ENCODE data around the gene EIF2B4.
"Not testable (repeated sequence)": the region's sequence is repeated elsewhere in the genome, so short reads cannot be mapped to it uniquely, and the experiment has no call there.

The EIF2B4 gene

GRCh38 chr2:27335311-27335710, 34.8 kb downstream of the EIF2B4 start:
- no peak for DNase-seq

- no peak for DNase-seq
Measured at GRCh38 chr2:27324720-27325119, 45.4 kb downstream of the EIF2B4 start.

DNA sequence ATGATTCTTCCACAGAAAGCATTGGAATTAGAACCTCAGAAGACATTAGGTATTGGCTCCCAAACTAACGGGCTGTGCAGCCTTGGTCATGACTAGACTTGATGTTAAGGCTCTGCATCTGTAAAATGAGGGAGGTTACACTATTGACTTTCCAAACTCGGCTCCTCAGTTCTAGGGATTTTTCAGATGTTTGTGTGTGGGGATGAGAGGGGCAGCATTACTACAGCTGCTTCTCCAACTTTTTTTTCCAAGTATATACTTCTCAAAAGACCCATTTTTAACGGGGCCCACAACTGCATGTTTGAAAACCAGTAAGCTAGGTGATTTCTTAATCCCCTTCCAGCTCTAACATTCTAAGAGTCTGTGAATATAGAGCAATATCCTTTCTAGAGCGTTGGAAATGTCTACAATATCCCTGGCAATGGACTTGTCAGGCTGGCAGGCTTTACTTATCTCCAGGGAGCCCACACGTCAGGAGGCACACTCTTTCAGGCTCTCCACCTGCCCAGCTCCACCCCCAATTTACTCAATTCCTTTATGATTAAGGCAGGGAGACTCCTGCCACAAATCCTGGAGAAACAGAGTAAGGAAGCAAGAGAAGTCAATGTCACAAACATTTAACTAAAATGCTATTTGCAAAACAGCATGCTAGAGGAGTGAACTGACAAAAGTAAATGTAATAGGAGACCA, 46.4 kb downstream of the EIF2B4 start:
- peak; percentile 52 for DNase-seq

GRCh38 chr2:27322766-27323595, 47.2 kb downstream of the EIF2B4 start, which contains the start of gene MPV17:
Gene MPV17 (minus strand): TSS chr2:27323097. CDS start chr2:27322517, 580 bp downstream.
- peak; percentile 94 for DNase-seq

DNA sequence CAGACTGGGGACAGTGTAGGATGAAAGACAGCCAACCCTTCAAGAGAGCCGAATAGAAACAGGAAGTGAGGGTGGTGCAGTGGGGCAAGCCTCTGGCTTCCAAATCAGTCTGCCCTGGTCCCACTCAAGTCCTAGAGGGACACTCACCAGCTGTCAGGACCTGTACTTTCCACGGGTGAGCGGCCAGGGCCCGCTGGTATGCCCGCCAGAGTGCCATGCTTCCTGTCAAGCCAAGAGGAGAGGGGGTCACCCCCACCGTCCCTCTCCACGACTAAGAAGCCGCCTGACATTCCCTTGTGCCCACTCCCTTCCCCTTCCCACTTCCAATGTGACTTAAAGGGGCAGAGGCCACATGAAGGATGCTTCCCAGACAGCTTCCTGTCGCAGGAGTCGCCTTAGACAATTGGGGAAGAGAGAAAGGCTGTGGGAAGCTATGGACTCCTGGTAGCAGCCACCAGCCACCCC, 47.8 kb downstream of the EIF2B4 start:
- DNase-seq = no peak

DNA sequence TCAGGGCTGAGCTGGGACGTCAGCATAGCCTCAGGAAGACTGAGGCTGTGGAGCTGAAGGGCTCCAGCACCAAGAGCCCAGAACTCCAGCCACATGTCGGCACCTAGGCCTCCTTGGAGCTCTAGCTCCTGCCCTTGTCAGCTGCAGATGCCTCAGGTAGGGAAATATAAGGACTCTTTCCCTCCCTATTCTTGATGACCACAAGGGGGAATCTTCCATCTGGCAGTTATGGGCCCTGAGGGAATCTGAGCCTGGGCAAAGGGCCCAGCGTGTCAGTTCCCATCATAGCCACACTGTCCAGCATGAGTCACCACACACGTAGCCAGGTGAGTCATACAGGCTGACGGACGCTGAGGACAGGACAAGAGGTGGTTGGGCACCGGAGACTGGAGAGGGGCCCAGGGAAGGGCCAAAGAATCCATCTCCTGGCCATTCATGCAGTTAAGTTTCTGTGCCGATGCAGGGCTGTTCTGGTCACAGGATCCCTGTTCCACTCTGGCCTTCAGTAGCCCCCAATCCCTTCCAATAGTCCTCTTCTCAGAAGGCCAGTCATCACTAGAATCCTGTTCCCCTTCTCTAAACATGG, 49.1 kb downstream of the EIF2B4 start:
- DNase-seq = no peak

- DNase-seq = not testable (repeated sequence)
Measured at GRCh38 chr2:27319839-27320238, 50.3 kb downstream of the EIF2B4 start.

GRCh38 chr2:27316655-27317412, 53.3 kb downstream of the EIF2B4 start:
- no peak for DNase-seq

DNA sequence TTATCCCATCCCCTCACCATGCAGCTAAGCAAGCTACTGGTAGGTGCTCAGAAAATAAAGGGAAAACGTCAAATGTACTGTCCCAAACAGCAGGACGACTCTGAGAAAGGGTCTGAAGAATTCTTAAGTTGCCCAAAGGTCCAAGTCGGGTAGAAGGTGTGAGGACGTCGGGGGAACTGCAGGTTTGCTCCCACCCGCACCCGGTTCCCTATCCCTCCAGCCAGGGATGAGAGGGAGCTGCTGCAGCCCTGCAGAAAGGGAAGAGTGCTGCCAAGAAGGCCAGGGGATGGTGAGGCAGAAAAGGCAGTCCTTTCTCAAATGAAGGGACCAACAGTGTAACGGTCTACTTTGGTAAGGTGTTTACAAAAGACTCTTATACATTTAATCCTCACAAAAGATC, 55.0 kb downstream of the EIF2B4 start:
- no peak for DNase-seq

GRCh38 chr2:27314709-27315108, 55.4 kb downstream of the EIF2B4 start:
- DNase-seq = no peak
